PC-9 (cell line): ENCODE measurements around the gene CALD1.

Experiments used
- CTCF ChIP-seq: fragments of 200-600 bp; sonication (generic); conservative IDR thresholded peaks from 2 replicates; pipeline ENCODE4 v1.6.1; 2017; ENCODE audit warnings: mixed run types, antibody characterized with exemption, mild to moderate bottlenecking, moderate library complexity
- EZH2 ChIP-seq: fragments of 200-600 bp; sonication (generic); IDR thresholded peaks from 2 replicates; pipeline ENCODE4 v1.8.0; 2017; ENCODE audit warnings: antibody characterized with exemption, low read depth

- TF ChIP-seq EZH2 = no peak
- TF ChIP-seq CTCF = no peak
Measured at GRCh38 chr7:134806197-134806596, 26.8 kb downstream of the CALD1 start.
